HEK293T (cell line): Measurements from ENCODE around the gene RUSC1.

Experiments
- CTCF ChIA-PET: fragments of 350-600 bp; formaldehyde crosslinking; extraction: SDS; loops from one replicate; lab custom pipeline; 2021; ENCODE audit warnings: antibody characterized with exemption, inconsistent platforms; lab: Yijun Ruan, JAX
- POLR2A ChIA-PET: fragments of 350-600 bp; formaldehyde crosslinking; extraction: SDS; loops from one replicate; lab custom pipeline; 2020; ENCODE audit warnings: antibody characterized with exemption, inconsistent platforms; lab: Yijun Ruan, JAX
- DNase-seq: peaks from one replicate; pipeline ENCODE4 v3.0.0; 2012; ENCODE audit warnings: mixed read lengths; ENCODE audit errors: extremely low spot score
- ARNT ChIP-seq: fragments of 450-650 bp; IDR thresholded peaks from 2 replicates; pipeline ENCODE4 v1.6.1; 2017; ENCODE audit warnings: mild to moderate bottlenecking
- BHLHE40 ChIP-seq: fragments of 450-650 bp; IDR thresholded peaks from 2 replicates; pipeline ENCODE4 v1.6.1; 2016; ENCODE audit warnings: mild to moderate bottlenecking, moderate library complexity, borderline replicate concordance
- CTBP1 ChIP-seq: fragments of 450-650 bp; IDR thresholded peaks from 2 replicates; pipeline ENCODE4 v1.6.1; 2016; ENCODE audit warnings: borderline replicate concordance
- ELF4 ChIP-seq: fragments of 450-650 bp; IDR thresholded peaks from 2 replicates; pipeline ENCODE4 v1.6.1; 2017; ENCODE audit warnings: antibody characterized with exemption
- FOXA1 ChIP-seq: fragments of 450-650 bp; IDR thresholded peaks from 2 replicates; pipeline ENCODE4 v1.6.1; 2016; ENCODE audit warnings: mild to moderate bottlenecking
- FOXK2 ChIP-seq: fragments of 450-650 bp; IDR thresholded peaks from 2 replicates; pipeline ENCODE4 v1.6.1; 2016; ENCODE audit warnings: mild to moderate bottlenecking
- FOXM1 ChIP-seq: fragments of 450-650 bp; IDR thresholded peaks from 2 replicates; pipeline ENCODE4 v1.6.1; 2017; ENCODE audit warnings: mild to moderate bottlenecking, borderline replicate concordance
- HDGF ChIP-seq: fragments of 450-650 bp; IDR thresholded peaks from 2 replicates; pipeline ENCODE4 v1.6.1; 2017; ENCODE audit warnings: antibody characterized with exemption, borderline replicate concordance
- L3MBTL2 ChIP-seq: fragments of 450-650 bp; conservative IDR thresholded peaks from 2 replicates; pipeline ENCODE4 v1.6.1; 2016; ENCODE audit warnings: mild to moderate bottlenecking
- LEF1 ChIP-seq: fragments of 450-650 bp; IDR thresholded peaks from 2 replicates; pipeline ENCODE4 v1.6.1; 2017; ENCODE audit warnings: mild to moderate bottlenecking, borderline replicate concordance
- NFRKB ChIP-seq: fragments of 450-650 bp; IDR thresholded peaks from 2 replicates; pipeline ENCODE4 v1.6.1; 2016; ENCODE audit warnings: mild to moderate bottlenecking, moderate library complexity
- PKNOX1 ChIP-seq: fragments of 450-650 bp; IDR thresholded peaks from 2 replicates; pipeline ENCODE4 v1.6.1; 2016
- SP1 ChIP-seq: fragments of 450-650 bp; IDR thresholded peaks from 2 replicates; pipeline ENCODE4 v1.6.1; 2017
- SUZ12 ChIP-seq: fragments of 450-650 bp; IDR thresholded peaks from 2 replicates; pipeline ENCODE4 v1.6.1; 2016; ENCODE audit warnings: mild to moderate bottlenecking
- TARDBP ChIP-seq: fragments of 450-650 bp; IDR thresholded peaks from 2 replicates; pipeline ENCODE4 v1.6.1; 2016
- ZNF384 ChIP-seq: fragments of 450-650 bp; IDR thresholded peaks from 2 replicates; pipeline ENCODE4 v1.6.1; 2016

The RUSC1 gene

GRCh38 chr1:155300553-155301329 lies 20.0 kb upstream of the RUSC1 start:
- POLR2A ChIA-PET: interaction anchor here (1.0 to 1.4 kb wide), 2 partner anchors 27 to 39 kb away, joined by 3 to 4 read pairs; partner anchors contain the start of genes CLK2 and SCAMP3
- DNase-seq: no peak
- TF ChIP-seq HDGF: no peak
- no peak for TF ChIP-seq FOXK2
- TF ChIP-seq CTBP1: no peak
- CTCF ChIA-PET: interaction anchor here (1.6 kb wide), 1 partner anchor 24 kb away, joined by 4 read pairs; no protein-coding TSS in a partner anchor

GRCh38 chr1:155301342-155301841 lies 19.3 kb upstream of the RUSC1 start, which contains the start of gene PKLR:
TSS of gene PKLR (minus strand) at chr1:155301438. CDS start at chr1:155301395, 43 bp downstream.
- ChIA-PET POLR2A (interaction anchor here (1.0 kb wide), 1 partner anchor 39 kb away, joined by 3 read pairs; the partner anchor contains the start of gene SCAMP3), CTCF (interaction anchor here (0.8 kb wide), 1 partner anchor 792 kb away, joined by 7 read pairs; no protein-coding TSS in a partner anchor)
- no peak for TF ChIP-seq ZNF384
- no peak for TF ChIP-seq CTBP1
- TF ChIP-seq LEF1: no peak
- no peak for TF ChIP-seq HDGF
- no peak for TF ChIP-seq SP1
- TF ChIP-seq FOXK2: no peak
- TF ChIP-seq FOXA1: no peak
- TF ChIP-seq NFRKB: no peak
- TF ChIP-seq SUZ12: no peak
- TF ChIP-seq FOXM1: no peak
- no peak for TF ChIP-seq PKNOX1
- no peak for TF ChIP-seq L3MBTL2
- TF ChIP-seq ELF4: no peak
- TF ChIP-seq BHLHE40: no peak
- no peak for TF ChIP-seq TARDBP
- no peak for TF ChIP-seq ARNT
- no peak for DNase-seq

- POLR2A ChIA-PET: no interaction called here
- DNase-seq: no peak
- CTCF ChIA-PET: interaction anchor here (1.5 to 4.2 kb wide), 2 partner anchors 28 to 54 kb away, joined by 6 to 29 read pairs; no protein-coding TSS in a partner anchor
- TF ChIP-seq ZNF384 (no peak), SP1 (no peak), FOXK2 (no peak), HDGF (no peak), LEF1 (no peak), SUZ12 (no peak), FOXM1 (no peak), NFRKB (no peak), CTBP1 (no peak), TARDBP (no peak), ELF4 (no peak), ARNT (no peak), BHLHE40 (no peak), L3MBTL2 (no peak)
Measured at GRCh38 chr1:155304558-155305063, 16.1 kb upstream of the RUSC1 start.

- TF ChIP-seq HDGF (no peak), FOXK2 (no peak), FOXM1 (no peak), SP1 (no peak), ARNT (no peak), LEF1 (no peak)
- CTCF ChIA-PET: interaction anchor here (0.8 to 4.2 kb wide), 2 partner anchors 30 to 55 kb away, joined by 3 to 29 read pairs; no protein-coding TSS in a partner anchor
- POLR2A ChIA-PET: interaction anchor here (0.7 to 1.1 kb wide), 2 partner anchors 23 to 55 kb away, joined by 4 read pairs; no protein-coding TSS in a partner anchor
- DNase-seq: no peak
Measured at GRCh38 chr1:155305881-155306391, 14.8 kb upstream of the RUSC1 start.

GRCh38 chr1:155307247-155307740 lies 13.4 kb upstream of the RUSC1 start:
- CTCF ChIA-PET: interaction anchor here (0.6 to 4.2 kb wide), 4 partner anchors 28 to 290 kb away, joined by 3 to 29 read pairs (median 5); no protein-coding TSS in a partner anchor
- no peak for DNase-seq
- TF ChIP-seq BHLHE40 (no peak), ARNT (no peak), LEF1 (no peak), FOXA1 (no peak), ELF4 (no peak), PKNOX1 (no peak), SUZ12 (no peak), ZNF384 (no peak), HDGF (no peak), NFRKB (no peak), CTBP1 (no peak), FOXM1 (no peak), TARDBP (no peak), L3MBTL2 (no peak), FOXK2 (no peak), SP1 (no peak)
- POLR2A ChIA-PET: interaction anchor here (0.7 to 1.9 kb wide), 9 partner anchors 13 to 63 kb away, joined by 3 to 17 read pairs (median 8); partner anchors contain the start of genes CLK2 and HCN3
